Middle frontal gyrus (tissue), 1 donor: ENCODE measurements around the gene DPPA5.
"Not testable (repeated sequence)": the region's sequence is repeated elsewhere in the genome, so short reads cannot be mapped to it uniquely, and the experiment has no call there.

Source experiments
- DNase-seq: peaks from one replicate; pipeline ENCODE4 v3.0.0-alpha.2; 2015; ENCODE audit warnings: low spot score; ENCODE audit errors: extremely low spot score

Gene DPPA5

GRCh38 chr6:73303773-73304172 lies 50.3 kb downstream of the DPPA5 start:
- DNase-seq, result not testable (repeated sequence)
